HG03139 (cell line): ENCODE results near the gene RSBN1L.
"Not testable (repeated sequence)": the region's sequence is repeated elsewhere in the genome, so short reads cannot be mapped to it uniquely, and the experiment has no call there.

Source experiments
- ATAC-seq: cut with Tn5 transposase; IDR thresholded peaks from one replicate; pipeline ENCODE4 v1.9.1; 2021; ENCODE audit not compliant: unreplicated experiment

RSBN1L gene

GRCh38 chr7:77687100-77687746, 9.0 kb upstream of the RSBN1L start:
- ATAC-seq = no peak

DNA sequence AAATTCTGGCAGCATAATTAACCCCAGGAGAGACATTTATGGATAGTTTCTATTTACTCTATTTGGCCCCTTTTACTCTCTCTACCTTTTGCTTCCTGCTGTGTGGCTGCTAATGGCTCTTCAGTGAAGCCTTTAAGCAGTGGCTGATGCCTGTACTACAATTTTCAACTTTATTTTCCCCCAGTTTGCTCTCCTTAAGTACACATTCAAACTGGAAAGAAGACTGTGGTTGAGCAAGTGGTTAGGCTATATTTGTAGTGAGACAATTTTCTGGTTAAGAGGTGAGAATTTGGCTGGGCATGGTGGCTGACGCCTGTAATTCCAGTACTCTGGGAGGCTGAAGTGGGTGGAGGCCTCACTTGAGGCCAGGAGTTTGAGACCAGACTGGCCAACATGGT, 8.5 kb upstream of the RSBN1L start:
- no peak for ATAC-seq

- ATAC-seq = no peak
Observed at GRCh38 chr7:77690289-77690688, 6.0 kb upstream of the RSBN1L start.

GRCh38 chr7:77691892-77692491, 4.3 kb upstream of the RSBN1L start:
- no peak for ATAC-seq

DNA sequence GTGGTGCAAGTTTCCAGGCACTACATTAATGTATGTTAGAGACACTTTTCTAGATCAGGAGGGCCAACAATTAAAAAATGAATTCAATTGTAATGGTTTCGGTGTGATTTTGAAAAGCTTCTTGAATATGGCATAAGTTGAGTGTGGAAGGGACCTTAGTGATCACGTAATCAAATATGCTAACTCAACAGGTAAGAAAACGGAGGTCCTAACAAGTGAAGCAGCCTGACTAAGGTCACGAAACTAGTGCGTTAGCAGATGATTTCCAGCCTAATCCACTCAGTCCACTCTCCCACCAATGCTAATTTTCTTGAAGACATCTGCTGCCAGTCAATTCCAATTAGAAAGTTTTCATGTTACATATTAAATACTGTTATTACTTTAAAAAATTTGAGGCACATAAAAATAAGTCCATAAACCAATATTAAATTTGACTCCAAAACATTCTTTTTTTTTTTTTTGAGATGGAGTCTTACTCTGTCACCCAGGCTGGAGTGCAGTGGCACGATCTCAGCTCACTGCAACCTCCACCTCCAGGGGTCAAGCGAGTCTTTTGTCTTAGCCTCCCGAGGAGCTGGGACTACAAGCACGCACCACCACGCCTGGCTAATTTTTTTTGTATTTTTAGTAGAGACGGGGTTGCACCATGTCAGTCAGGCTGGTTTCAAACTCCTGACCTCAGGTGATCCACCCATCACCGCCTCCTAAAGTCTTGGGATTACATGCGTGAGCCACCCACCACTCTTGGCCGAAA, 2.3 kb upstream of the RSBN1L start:
- no peak for ATAC-seq

DNA sequence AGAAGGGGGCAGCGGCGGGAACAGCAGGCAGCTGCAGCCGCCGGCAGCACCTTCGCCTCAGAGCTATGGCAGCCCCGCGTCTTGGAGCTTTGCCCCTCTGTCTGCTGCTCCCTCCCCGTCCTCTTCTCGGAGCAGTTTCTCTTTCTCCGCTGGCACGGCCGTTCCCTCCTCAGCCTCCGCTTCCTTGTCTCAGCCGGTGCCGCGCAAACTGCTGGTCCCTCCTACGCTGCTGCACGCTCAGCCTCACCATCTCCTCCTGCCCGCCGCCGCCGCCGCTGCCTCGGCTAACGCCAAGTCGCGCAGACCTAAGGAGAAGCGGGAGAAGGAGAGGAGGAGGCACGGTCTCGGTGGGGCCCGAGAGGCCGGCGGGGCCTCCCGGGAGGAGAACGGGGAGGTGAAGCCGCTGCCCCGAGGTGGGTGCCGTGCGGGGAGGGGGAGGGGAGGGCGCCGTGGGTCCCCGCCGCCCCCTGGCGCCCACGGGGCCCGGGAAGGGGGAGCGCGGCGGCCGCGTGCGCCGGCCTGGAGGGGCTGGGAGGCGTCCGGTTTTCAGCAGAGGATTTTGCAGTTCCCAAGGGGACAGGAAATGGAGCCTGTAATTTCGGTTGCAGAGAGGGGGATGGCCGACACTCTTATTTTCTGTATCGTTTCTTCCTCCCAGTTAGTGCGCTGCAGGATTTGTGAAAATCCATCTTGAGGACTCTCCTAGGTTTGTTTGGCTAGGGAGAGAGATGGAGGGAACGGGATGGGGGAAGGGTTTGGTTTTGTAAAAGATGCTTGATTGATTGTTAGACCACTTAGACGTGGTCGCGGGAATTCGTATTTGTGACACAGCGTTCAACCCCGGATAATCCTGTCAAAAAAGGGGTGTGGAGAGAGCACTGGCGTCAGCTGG, 630 bp downstream of the RSBN1L start:
- peak; percentile 15 for ATAC-seq

GRCh38 chr7:77697535-77697831, 1.2 kb downstream of the RSBN1L start:
- ATAC-seq = no peak

- ATAC-seq = no peak
Observed at GRCh38 chr7:77698042-77698625, 1.9 kb downstream of the RSBN1L start.

- ATAC-seq = peak; percentile 28
Observed at GRCh38 chr7:77699056-77699455, 2.8 kb downstream of the RSBN1L start.

DNA sequence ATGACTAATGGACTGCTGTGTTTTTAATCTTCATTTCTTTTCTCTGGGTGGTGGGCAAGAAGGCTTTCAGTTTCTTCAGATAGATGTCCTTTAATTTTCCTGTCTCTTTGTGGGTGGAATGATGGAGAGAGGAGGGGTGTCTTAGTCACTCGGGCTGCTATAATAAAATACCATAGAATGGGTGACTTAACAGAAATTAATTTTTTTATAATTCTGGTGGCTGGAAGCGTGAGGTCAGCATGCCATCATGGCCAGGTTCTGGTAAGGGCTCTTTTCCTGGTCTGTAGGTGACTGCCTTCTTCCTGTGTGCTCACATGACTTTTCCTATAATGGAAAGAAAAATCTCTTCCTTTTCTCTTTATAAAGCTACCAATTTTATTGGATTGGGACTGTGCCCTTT, 6.3 kb downstream of the RSBN1L start:
- ATAC-seq = no peak

DNA sequence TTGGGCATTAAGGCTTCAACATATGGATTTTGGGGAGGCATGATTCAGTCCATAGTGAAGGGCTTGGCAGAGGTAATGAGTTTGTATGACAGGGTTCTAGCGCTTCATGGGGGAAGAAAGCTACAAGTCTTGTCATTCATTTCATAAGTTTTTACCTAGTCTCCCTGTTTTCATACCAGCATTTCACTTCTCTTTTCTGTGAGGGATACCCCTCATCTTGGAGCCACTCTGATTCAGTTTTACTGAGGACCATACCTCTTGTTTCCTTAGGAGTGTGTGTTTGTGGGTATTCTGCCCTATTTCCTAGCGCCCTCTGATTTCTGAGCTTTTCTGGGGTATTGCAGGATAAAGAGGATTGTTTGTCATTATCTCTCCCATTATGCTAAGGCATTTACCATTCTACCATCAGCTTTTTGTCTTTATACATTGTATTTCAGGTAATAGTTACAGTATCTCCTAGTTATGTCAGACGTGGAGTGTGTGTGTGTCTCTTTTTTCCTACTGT, 6.8 kb downstream of the RSBN1L start:
- ATAC-seq = no peak

GRCh38 chr7:77703669-77704068, 7.4 kb downstream of the RSBN1L start:
- ATAC-seq = not testable (repeated sequence)

GRCh38 chr7:77707504-77707992, 11.3 kb downstream of the RSBN1L start:
- no peak for ATAC-seq

DNA sequence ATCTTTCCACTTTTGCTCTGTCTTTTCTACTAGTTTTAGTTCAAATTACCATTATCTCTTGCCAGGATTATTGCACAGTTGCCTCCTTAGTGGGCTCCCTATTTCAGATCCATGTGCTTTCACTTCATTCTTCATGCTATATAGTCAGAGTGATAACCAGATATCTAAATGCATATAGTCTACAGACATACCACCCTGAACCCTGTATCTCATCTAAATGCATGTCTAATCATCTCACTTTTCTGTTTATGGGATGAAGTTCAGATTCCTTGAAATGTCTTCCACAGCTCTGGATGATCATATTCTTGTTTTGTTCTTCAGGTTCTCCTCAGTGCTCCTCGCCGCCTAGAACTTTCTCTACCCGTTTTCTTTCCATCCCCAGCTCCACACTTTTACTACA, 13.8 kb downstream of the RSBN1L start:
- no peak for ATAC-seq

DNA sequence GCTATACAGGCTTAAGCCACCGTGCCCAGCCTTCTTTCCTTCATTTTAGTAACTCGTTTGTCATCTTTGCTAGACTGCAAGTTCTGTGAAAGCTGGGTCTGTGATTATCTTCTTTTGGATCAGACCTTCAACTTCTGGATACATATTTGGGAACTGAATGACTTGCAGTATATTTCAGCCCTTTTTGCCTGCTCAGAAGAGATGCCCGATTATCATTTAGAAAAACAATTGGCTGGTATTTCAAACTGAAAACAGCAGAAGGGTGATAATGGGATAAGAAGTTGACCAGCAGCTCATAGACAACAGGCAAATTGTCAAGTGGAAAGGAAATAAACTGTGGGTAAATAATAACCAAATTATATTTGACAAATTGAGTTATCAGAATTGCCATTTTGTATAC, 14.6 kb downstream of the RSBN1L start:
- no peak for ATAC-seq

- no peak for ATAC-seq
Observed at GRCh38 chr7:77714195-77714594, 17.9 kb downstream of the RSBN1L start.

- not testable (repeated sequence) for ATAC-seq
Observed at GRCh38 chr7:77714931-77715330, 18.7 kb downstream of the RSBN1L start.

DNA sequence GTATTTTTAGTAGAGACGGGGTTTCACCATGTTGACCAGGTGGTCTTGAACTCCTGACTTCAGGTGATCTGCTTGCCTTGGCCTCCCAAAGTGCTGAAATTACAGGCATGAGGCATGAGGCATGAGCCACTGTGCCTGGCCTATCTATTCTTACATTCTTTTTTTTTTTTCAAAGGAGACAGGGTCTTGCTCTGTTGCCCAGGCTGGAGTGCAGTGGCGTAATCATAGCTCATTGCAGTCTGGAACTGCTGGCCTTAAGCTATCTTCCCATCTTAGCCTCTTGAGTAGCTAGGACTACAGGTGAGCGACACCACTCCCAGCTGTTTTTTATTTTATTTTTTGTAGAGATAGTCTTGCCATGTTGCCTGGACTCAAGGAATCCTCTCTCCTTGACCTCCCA, 20.5 kb downstream of the RSBN1L start:
- ATAC-seq = no peak

DNA sequence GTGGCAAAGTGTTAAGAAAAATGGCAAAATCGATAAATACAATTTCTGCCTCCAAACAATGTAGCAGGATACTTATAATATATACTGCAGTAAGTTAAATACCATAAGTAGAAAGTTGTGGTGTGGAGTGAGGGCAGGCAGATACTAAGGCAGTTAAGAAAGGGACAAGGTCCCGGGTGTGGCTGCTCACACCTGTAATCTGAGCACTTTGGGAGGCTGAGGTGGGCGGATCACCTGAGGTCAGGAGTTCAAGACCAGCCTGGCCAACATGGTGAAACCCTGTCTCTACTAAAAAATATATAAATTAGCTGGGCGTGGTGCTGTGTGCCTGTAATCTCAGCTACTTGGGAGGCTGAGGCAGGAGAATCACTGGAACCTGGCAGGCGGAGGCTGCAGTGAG, 21.3 kb downstream of the RSBN1L start:
- ATAC-seq = not testable (repeated sequence)

DNA sequence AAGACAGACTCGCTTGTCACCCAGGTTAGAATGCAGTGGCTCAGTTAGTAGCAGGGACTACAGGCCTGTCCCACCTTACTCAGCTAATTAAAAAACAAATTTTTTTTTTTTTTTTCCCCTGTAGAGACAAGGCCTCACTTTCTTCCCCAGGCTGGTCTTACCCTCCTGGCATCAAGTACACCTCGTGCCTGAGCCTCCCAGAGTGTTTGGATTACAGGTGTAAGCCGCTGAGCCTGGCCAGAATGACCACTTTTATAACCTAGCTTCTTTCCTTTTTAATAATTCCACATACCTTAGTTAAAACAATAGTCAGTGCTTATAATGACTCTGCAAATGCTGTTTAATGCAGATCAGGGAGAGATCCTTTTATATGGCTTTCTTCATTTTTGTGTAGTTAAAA, 31.3 kb downstream of the RSBN1L start:
- ATAC-seq = no peak
